IMR-90 (cell line): ENCODE measurements around the gene TAT. TPM values are rescaled to one million over a fixed set of nuclear protein-coding genes. Genes with fewer than 3 reads are reported as not detected.

Experiments used
- ATAC-seq: fragments of 200-7000 bp; cut with Tn5 transposase; 2 replicates; pipeline ENCODE4 v1.9.1; 2020; ENCODE audit warnings: low read depth, mild to moderate bottlenecking, moderate library complexity
- BruUV-seq: library from RNA; stranded (reverse); fragments of 400-500 nt; replicated peaks from 2 replicates; lab custom pipeline; 2021; lab: Mats Ljungman, UMichigan
- CTCF ChIA-PET: fragments of 300-600 bp; formaldehyde crosslinking; extraction: SDS; loops from one replicate; lab custom pipeline; 2021; ENCODE audit warnings: antibody characterized with exemption; lab: Yijun Ruan, JAX
- POLR2A ChIA-PET: fragments of 300-600 bp; sonication (Branson Sonifier 250); formaldehyde crosslinking; loops from one replicate; lab custom pipeline; 2022; ENCODE audit warnings: antibody characterized with exemption; ENCODE audit not compliant: unreplicated experiment; lab: Charles Lee
- DNase-seq: peaks from one replicate; pipeline ENCODE4 v3.0.0; 2013
- H2AFZ ChIP-seq: replicated peaks from 2 replicates; pipeline ENCODE3; 2013; ENCODE audit warnings: low read length, mild to moderate bottlenecking; ENCODE audit not compliant: poor library complexity
- H2AK5ac ChIP-seq: 2 replicates; pipeline ENCODE4 v1.6.1; 2013; ENCODE audit warnings: low read depth, low read length, inconsistent platforms
- H2AK9ac ChIP-seq: replicated peaks from 2 replicates; pipeline ENCODE3; 2013; ENCODE audit warnings: mild to moderate bottlenecking, low read depth, low read length, moderate library complexity; ENCODE audit not compliant: poor library complexity
- H2BK120ac ChIP-seq: 2 replicates; pipeline ENCODE4 v1.6.1; 2013; ENCODE audit warnings: low read depth, low read length, inconsistent platforms
- H2BK15ac ChIP-seq: 3 replicates; pipeline ENCODE4 v1.6.1; 2013; ENCODE audit warnings: low read depth, low read length, inconsistent platforms
- H2BK20ac ChIP-seq: 2 replicates; pipeline ENCODE4 v1.6.1; 2013; ENCODE audit warnings: low read depth, mild to moderate bottlenecking, inconsistent platforms, low read length, moderate library complexity
- H2BK5ac ChIP-seq: 2 replicates; pipeline ENCODE4 v1.6.1; 2013; ENCODE audit warnings: mild to moderate bottlenecking, low read depth, low read length, inconsistent platforms; ENCODE audit not compliant: poor library complexity, severe bottlenecking
- H3K14ac ChIP-seq: replicated peaks from 2 replicates; pipeline ENCODE4 v1.6.1; 2013; ENCODE audit warnings: low read depth, low read length, inconsistent platforms
- H3K18ac ChIP-seq: 2 replicates; pipeline ENCODE4 v1.6.1; 2013; ENCODE audit warnings: low read depth, low read length, control low read depth
- H3K23ac ChIP-seq: 2 replicates; pipeline ENCODE4 v1.6.1; 2013; ENCODE audit warnings: low read depth, low read length, inconsistent platforms
- H3K27ac ChIP-seq: 2 replicates; pipeline ENCODE4 v1.5.1; 2013; ENCODE audit warnings: mild to moderate bottlenecking, control low read depth, low read length; ENCODE audit not compliant: insufficient read depth
- H3K27me3 ChIP-seq: 2 replicates; pipeline ENCODE4 v1.6.1; 2013; ENCODE audit warnings: low read length; ENCODE audit not compliant: control insufficient read depth, insufficient read depth
- H3K36me3 ChIP-seq: 2 replicates; pipeline ENCODE4 v1.6.1; 2013; ENCODE audit warnings: low read length, mixed read lengths; ENCODE audit not compliant: control insufficient read depth, insufficient read depth
- H3K4ac ChIP-seq: 2 replicates; pipeline ENCODE4 v1.6.1; 2013; ENCODE audit warnings: low read depth, low read length, inconsistent platforms
- H3K4me1 ChIP-seq: 2 replicates; pipeline ENCODE4 v1.6.1; 2013; ENCODE audit warnings: low read length, mixed read lengths; ENCODE audit not compliant: control insufficient read depth, insufficient read depth
- H3K4me2 ChIP-seq: 2 replicates; pipeline ENCODE4 v1.6.1; 2013; ENCODE audit warnings: low read depth, mild to moderate bottlenecking, control low read depth, low read length, moderate library complexity
- H3K4me3 ChIP-seq: 2 replicates; pipeline ENCODE4 v1.5.1; 2013; ENCODE audit warnings: low read depth, mild to moderate bottlenecking, control low read depth, low read length, moderate library complexity; ENCODE audit not compliant: insufficient read depth
- H3K56ac ChIP-seq: 2 replicates; pipeline ENCODE4 v1.6.1; 2013; ENCODE audit warnings: low read length, inconsistent platforms; ENCODE audit not compliant: insufficient read depth; ENCODE audit errors: extremely low read depth
- H3K79me1 ChIP-seq, 2 experiments: 2 replicates each; pipeline ENCODE4 v1.6.1; 2013; ENCODE audit warnings: low read length in 2 of 2, inconsistent platforms in 1 of 2, low read depth in 1 of 2
- H3K9ac ChIP-seq: 2 replicates; pipeline ENCODE4 v1.6.1; 2013; ENCODE audit warnings: low read depth, low read length, control low read depth
- H3K9me1 ChIP-seq: 2 replicates; pipeline ENCODE4 v1.6.1; 2013; ENCODE audit warnings: low read length, inconsistent platforms; ENCODE audit not compliant: insufficient read depth
- H3K9me3 ChIP-seq: 2 replicates; pipeline ENCODE4 v1.6.1; 2013; ENCODE audit warnings: low read length; ENCODE audit not compliant: control insufficient read depth, insufficient read depth
- H4K20me1 ChIP-seq: 2 replicates; pipeline ENCODE4 v1.6.1; 2013; ENCODE audit warnings: low read length, inconsistent platforms; ENCODE audit not compliant: insufficient read depth
- H4K5ac ChIP-seq: 2 replicates; pipeline ENCODE4 v1.6.1; 2013; ENCODE audit warnings: mild to moderate bottlenecking, low read depth, low read length, control low read depth
- H4K8ac ChIP-seq, 2 experiments: 2 replicates each; pipeline ENCODE4 v1.6.1; 2013; ENCODE audit warnings: low read depth in 2 of 2, low read length in 2 of 2, control low read depth in 1 of 2, inconsistent platforms in 1 of 2
- H4K91ac ChIP-seq: 2 replicates; pipeline ENCODE4 v1.6.1; 2013; ENCODE audit warnings: low read depth, low read length, inconsistent platforms; ENCODE audit not compliant: insufficient read depth
- BHLHE40 ChIP-seq: fragments of 150-350 bp; IDR thresholded peaks from 2 replicates; pipeline ENCODE4 v1.6.1; 2016; ENCODE audit warnings: mild to moderate bottlenecking, low read depth, low read length
- CEBPB ChIP-seq: IDR thresholded peaks from 2 replicates; pipeline ENCODE4 v1.6.1; 2012; ENCODE audit warnings: low read depth, low read length, improper control_type of control experiment
- CHD1 ChIP-seq: IDR thresholded peaks from 2 replicates; pipeline ENCODE4 v1.6.1; 2012; ENCODE audit warnings: low read depth, low read length, improper control_type of control experiment
- CTCF ChIP-seq: conservative IDR thresholded peaks from 2 replicates; pipeline ENCODE4 v1.5.1; 2012; ENCODE audit warnings: mild to moderate bottlenecking, low read depth, low read length, improper control_type of control experiment
- ELK1 ChIP-seq: fragments of 150-350 bp; IDR thresholded peaks from 2 replicates; pipeline ENCODE4 v1.6.1; 2016; ENCODE audit warnings: low read depth, mild to moderate bottlenecking, low read length, moderate library complexity, borderline replicate concordance
- FOS ChIP-seq: fragments of 150-350 bp; IDR thresholded peaks from 2 replicates; pipeline ENCODE4 v1.6.1; 2016; ENCODE audit warnings: low read depth, low read length
- MAFK ChIP-seq: IDR thresholded peaks from 2 replicates; pipeline ENCODE4 v1.6.1; 2012; ENCODE audit warnings: low read depth, low read length, improper control_type of control experiment
- MXI1 ChIP-seq: IDR thresholded peaks from 2 replicates; pipeline ENCODE4 v1.6.1; 2012; ENCODE audit warnings: low read depth, mild to moderate bottlenecking, low read length, moderate library complexity, borderline replicate concordance
- POLR2A ChIP-seq: IDR thresholded peaks from 2 replicates; pipeline ENCODE4 v1.6.1; 2012; ENCODE audit warnings: mild to moderate bottlenecking, low read depth, low read length
- RAD21 ChIP-seq: IDR thresholded peaks from 2 replicates; pipeline ENCODE4 v1.6.1; 2012; ENCODE audit warnings: low read length, improper control_type of control experiment
- RCOR1 ChIP-seq: IDR thresholded peaks from 2 replicates; pipeline ENCODE4 v1.6.1; 2012; ENCODE audit warnings: mild to moderate bottlenecking, low read length, improper control_type of control experiment; ENCODE audit not compliant: insufficient replicate concordance
- RFX5 ChIP-seq: IDR thresholded peaks from 2 replicates; pipeline ENCODE4 v1.8.0; 2012; ENCODE audit warnings: low read depth, mild to moderate bottlenecking, low read length, moderate library complexity
- SMC3 ChIP-seq: fragments of 150-350 bp; IDR thresholded peaks from 2 replicates; pipeline ENCODE4 v1.6.1; 2016; ENCODE audit warnings: low read depth, mild to moderate bottlenecking, antibody characterized with exemption, low read length, moderate library complexity
- USF2 ChIP-seq: fragments of 150-350 bp; IDR thresholded peaks from 2 replicates; pipeline ENCODE4 v1.6.1; 2017; ENCODE audit warnings: mild to moderate bottlenecking, antibody characterized with exemption, low read length, low read depth
- WGBS, 2 experiments: methylation state at CpG; one replicate each; pipeline versions ENCODE4 v1.1.5 to v1.1.7; 2013; ENCODE audit warnings: missing lambda C conversion rate in 2 of 2; ENCODE audit not compliant: insufficient read length in 1 of 2; ENCODE audit errors: extremely low coverage in 2 of 2; 5-methylcytosine and 5-hydroxymethylcytosine counted together
- dilution Hi-C: fragments of 300-500 bp; cut with HindIII; formaldehyde crosslinking; loops from one replicate; pipeline ENCODE4 v1.14.3; 2018; ENCODE audit warnings: low sequenced_read_pairs; ENCODE audit not compliant: unreplicated experiment
- in situ Hi-C: fragments of 300-500 bp; cut with MboI; formaldehyde crosslinking; loops from 3 replicates; pipeline ENCODE4 v1.14.3; 2019; ENCODE audit warnings: low sequenced_read_pairs, inconsistent platforms, mixed read lengths
- intact Hi-C: fragments of 100-400 bp; cut with micrococcal nuclease; formaldehyde crosslinking; loops from 2 replicates; pipeline ENCODE4 v1.10.0; 2022
- polyA plus RNA-seq, 3 experiments: library from polyadenylated mRNA; depleted of rRNA; stranded (reverse); fragments of >200 nt; gene quantifications; 2 replicates each; pipeline ENCODE4 v1.2.3, GENCODE V29; 2012; ENCODE audit warnings: low replicate concordance in 1 of 3
- total RNA-seq: library from RNA; depleted of rRNA; stranded (reverse); fragments of >200 nt; gene quantifications from 2 replicates; pipeline ENCODE4 v1.2.3, GENCODE V29; 2012

Gene TAT
- total and polyA plus RNA-seq, 2 of the 4 experiments (the other 2 are of a cell fraction), result not detected

DNA sequence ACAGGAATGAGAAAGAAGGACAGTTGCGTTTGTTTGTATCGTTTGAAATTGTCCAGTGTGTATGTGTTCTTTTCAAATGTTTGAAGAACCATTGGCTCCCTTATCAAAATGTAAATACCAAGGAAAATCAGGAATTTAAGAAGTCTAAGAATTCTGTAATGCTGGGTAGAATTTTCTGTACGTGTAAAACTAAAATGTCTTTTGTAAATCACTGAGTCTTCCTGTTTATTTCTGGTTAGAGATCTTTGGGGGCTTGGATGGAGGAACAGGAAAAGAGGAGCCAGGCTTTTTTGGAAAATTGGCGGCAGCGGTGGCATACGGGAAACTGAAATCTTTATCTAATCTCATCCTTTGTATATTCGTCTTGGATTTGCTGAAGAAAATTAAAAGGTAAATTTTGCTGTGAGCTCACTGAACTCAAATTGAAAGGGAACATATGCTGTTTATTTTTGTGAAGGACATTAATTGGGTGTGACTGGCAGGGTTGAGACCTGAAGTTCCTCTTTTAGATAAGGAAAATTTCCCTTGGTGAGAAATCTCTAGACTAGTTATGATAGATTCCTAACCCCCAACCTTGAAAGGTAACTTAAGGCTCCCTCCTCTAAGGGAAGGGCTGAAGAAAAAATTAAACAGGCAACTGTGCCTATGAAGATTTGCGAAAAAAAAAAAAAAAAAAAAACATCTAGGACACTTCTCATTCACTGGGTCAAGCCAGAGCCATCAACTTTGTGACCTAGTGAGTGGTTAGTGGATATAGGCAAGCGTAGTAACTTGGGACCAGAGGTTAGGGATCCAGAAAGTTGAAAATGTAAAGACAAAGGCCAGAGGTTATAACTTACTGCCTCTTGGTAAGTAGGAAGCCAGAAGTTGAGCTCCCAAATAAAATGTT is 10.8 kb downstream of the TAT start:
- H3K9me1 ChIP-seq, result no peaks in the 10 kb centered on the region
- H4K8ac ChIP-seq, result no peak overlapping the region; a peak in 1 of 4 replicates
- H4K20me1 ChIP-seq, result no peaks in the 10 kb centered on the region
- in situ Hi-C loops (no loop called here), intact Hi-C loops (loop anchor here (1.0 to 2.0 kb wide), 2 partner anchors 45 to 79 kb away; no protein-coding TSS in a partner anchor), dilution Hi-C loops (no loop called here)
- H3K4me3 ChIP-seq, result peak overlapping the region; percentile 48; the same call in 1 of the 2 replicates
- no peak overlapping the region for H2AK9ac ChIP-seq
- H2BK120ac ChIP-seq, result no peak overlapping the region
- no peak overlapping the region for H3K4ac ChIP-seq
- DNase-seq (no peak), ATAC-seq (no peak)
- no peaks in the 10 kb centered on the region for H3K4me1 ChIP-seq
- H3K36me3 ChIP-seq, result no peaks in the 10 kb centered on the region
- H4K91ac ChIP-seq, result no peak overlapping the region
- no peak overlapping the region for H2BK20ac ChIP-seq
- H3K14ac ChIP-seq, result no peak overlapping the region
- WGBS, 2 experiments, result no CpG with 5 or more reads among the region's 9 CpGs
- peak overlapping the region; percentile 95 for H2AFZ ChIP-seq
- H3K4me2 ChIP-seq, result peak overlapping the region; percentile 98; the same call in 1 of the 2 replicates
- peaks cover 5% of the 10 kb centered on the region; the same call in 1 of the 2 replicates for H3K27me3 ChIP-seq
- H3K56ac ChIP-seq, result no peak overlapping the region
- no peak overlapping the region for H3K23ac ChIP-seq
- H2BK15ac ChIP-seq, result no peak overlapping the region
- no peak overlapping the region for H3K27ac ChIP-seq
- H2BK5ac ChIP-seq, result no peak overlapping the region
- H3K79me1 ChIP-seq, result no peaks in the 10 kb centered on the region
- H3K9me3 ChIP-seq, result no peaks in the 10 kb centered on the region
- no peak overlapping the region for H3K18ac ChIP-seq
- H3K9ac ChIP-seq, result no peak overlapping the region
- no peak overlapping the region for H4K5ac ChIP-seq
- BruUV-seq, result no TSS peak
- ChIA-PET CTCF (interaction anchor here (0.8 to 1.4 kb wide), 4 partner anchors 40 to 396 kb away, joined by 3 to 6 read pairs (median 3); no protein-coding TSS in a partner anchor), POLR2A (no interaction called here)
- H2AK5ac ChIP-seq, result no peak overlapping the region
- no peak for TF ChIP-seq BHLHE40
- TF ChIP-seq MXI1, result no peak
- TF ChIP-seq RAD21, result no peak
- TF ChIP-seq RCOR1, result no peak
- no peak for TF ChIP-seq MAFK
- no peak for TF ChIP-seq CTCF
- no peak for TF ChIP-seq CHD1
- TF ChIP-seq CEBPB, result no peak
- TF ChIP-seq FOS, result no peak
- TF ChIP-seq POLR2A, result no peak
- TF ChIP-seq USF2, result no peak
- TF ChIP-seq RFX5, result no peak
- TF ChIP-seq SMC3, result no peak
- TF ChIP-seq ELK1, result no peak
